NCI-H1092 treated with DMSO at 0.1 percent for 48 hours (cell line): ENCODE results near the gene FBXW4.

Source experiments
- DNase-seq: peaks from one replicate; lab custom pipeline; 2025; lab: John Stamatoyannopoulos, UW

Gene FBXW4

GRCh38 chr10:101566333-101567164 is 128.4 kb downstream of the FBXW4 start:
- peak; percentile 51 for DNase-seq

- peak; percentile 51 for DNase-seq
These were observed 129.0 kb downstream of the FBXW4 start for GRCh38 chr10:101565936-101566332.

DNA sequence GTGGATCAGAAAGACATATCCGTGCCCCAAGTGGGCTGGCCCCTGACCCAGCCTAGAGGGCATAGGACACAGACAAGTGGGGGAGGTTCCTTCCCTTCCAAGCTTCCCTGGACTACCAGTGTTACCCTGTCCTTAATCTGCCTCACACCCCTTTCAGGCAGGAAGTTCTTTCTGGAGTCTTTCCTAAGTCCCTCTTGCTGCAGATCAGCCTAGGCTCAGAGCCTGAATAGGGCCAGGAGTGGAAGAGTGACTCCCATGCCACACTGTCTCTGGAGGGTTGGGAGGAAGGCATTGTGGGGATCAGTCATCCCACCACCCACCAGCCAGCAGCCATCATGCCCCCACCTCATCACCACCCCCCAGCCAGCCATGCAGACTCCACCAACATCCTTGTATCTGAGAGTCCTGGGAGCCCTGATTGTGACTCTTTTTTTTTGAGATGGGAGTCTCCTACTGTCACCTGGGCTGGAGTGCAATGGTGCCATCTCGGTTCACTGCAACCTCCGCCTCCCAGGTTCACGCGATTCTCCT is 129.5 kb downstream of the FBXW4 start:
- DNase-seq: no peak

- no peak for DNase-seq
These were observed 130.4 kb downstream of the FBXW4 start for GRCh38 chr10:101564490-101564991.

DNA sequence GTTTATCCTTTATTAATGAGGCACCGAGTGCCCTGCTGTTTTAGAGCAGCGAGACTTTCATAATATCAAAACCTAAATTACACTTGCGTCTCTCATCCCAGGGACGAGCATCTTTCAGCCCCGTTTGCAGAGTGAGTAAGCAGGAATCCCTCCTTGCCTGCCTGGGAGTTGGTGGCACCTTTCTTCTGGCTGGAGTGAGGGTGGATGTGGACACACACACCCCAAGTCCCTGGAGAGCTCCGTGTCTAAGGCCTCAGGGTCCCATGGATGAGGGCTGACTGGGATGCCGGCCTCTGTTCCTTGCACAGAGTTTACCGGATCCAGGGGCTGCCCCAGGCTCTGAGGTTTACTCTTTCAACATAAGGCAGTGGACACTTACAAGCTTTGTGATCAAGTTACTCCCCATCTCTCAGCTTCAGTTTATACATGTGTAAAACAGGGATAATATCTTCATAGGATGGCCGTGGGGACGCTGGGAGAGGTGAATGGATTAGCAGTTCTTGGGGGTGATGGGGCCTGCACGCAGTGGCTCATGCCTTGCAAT is 131.4 kb downstream of the FBXW4 start:
- DNase-seq: no peak

- DNase-seq: no peak
These were observed 132.0 kb downstream of the FBXW4 start for GRCh38 chr10:101563007-101563406.

DNA sequence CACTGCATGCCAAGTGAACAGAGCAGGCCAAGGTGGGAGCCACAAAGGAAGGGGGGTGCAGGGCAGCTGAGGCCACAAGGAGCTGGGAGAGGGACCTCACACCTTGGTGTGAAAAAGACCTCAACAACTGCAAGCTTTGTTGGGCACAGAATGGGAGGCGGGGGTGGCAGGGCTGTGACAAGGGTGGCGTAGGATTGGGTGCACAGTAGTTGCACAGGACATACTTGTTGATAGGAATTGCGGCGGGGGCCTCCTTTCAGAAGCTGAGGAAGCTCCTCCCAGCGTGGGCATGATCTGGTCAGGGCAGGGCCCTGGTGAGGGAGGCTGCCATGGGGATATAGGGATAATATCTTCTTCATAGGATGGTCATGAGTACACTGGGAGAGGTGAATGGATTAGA is 132.7 kb downstream of the FBXW4 start:
- no peak for DNase-seq

- peak; percentile 11 for DNase-seq
These were observed 133.7 kb downstream of the FBXW4 start for GRCh38 chr10:101561068-101561915.
